ENCODE data around the gene PTPN7.

GRCh38 chr1:202146993-202147392 lies 13.4 kb downstream of the PTPN7 start:
- TF ChIP-seq CTCF (IDR thresholded peaks at IDR 0.05) (no peak), ZFX (IDR thresholded peaks at IDR 0.05; ENCODE audit: borderline replicate concordance) (no peak)

Measured in 22Rv1 (cell line).